ENCODE data around the gene RHOG. TPM values are rescaled to one million over a fixed set of nuclear protein-coding genes. Genes with fewer than 3 reads are reported as not detected.

RHOG gene
- total RNA-seq, 1 donor from 2014 or later: 43.8 TPM

GRCh38 chr11:3830088-3830487 is 10.7 kb downstream of the RHOG start:
- TF ChIP-seq CTCF (conservative IDR thresholded peaks at IDR 0.05; ENCODE audit: low read depth, low read length): no peak
- DNase-seq (ENCODE audit: low read depth): no peak
- H3K4me3 ChIP-seq (ENCODE audit: low read depth, low read length): no peak overlapping the region

GRCh38 chr11:3827434-3828186 is 13.1 kb downstream of the RHOG start:
- DNase-seq (ENCODE audit: low read depth): no peak
- no peak overlapping the region for H3K4me3 ChIP-seq (ENCODE audit: low read depth, low read length)
- no peak for TF ChIP-seq CTCF (conservative IDR thresholded peaks at IDR 0.05; ENCODE audit: low read depth, low read length)

GRCh38 chr11:3826721-3827120 is 14.0 kb downstream of the RHOG start:
- no peak for TF ChIP-seq CTCF (conservative IDR thresholded peaks at IDR 0.05; ENCODE audit: low read depth, low read length)
- H3K4me3 ChIP-seq (ENCODE audit: low read depth, low read length): no peak overlapping the region
- DNase-seq (ENCODE audit: low read depth): no peak

GRCh38 chr11:3825473-3826154 is 15.1 kb downstream of the RHOG start:
- no peak overlapping the region for H3K4me3 ChIP-seq (ENCODE audit: low read depth, low read length)
- TF ChIP-seq CTCF (conservative IDR thresholded peaks at IDR 0.05; ENCODE audit: low read depth, low read length): no peak
- no peak for DNase-seq (ENCODE audit: low read depth)

DNA sequence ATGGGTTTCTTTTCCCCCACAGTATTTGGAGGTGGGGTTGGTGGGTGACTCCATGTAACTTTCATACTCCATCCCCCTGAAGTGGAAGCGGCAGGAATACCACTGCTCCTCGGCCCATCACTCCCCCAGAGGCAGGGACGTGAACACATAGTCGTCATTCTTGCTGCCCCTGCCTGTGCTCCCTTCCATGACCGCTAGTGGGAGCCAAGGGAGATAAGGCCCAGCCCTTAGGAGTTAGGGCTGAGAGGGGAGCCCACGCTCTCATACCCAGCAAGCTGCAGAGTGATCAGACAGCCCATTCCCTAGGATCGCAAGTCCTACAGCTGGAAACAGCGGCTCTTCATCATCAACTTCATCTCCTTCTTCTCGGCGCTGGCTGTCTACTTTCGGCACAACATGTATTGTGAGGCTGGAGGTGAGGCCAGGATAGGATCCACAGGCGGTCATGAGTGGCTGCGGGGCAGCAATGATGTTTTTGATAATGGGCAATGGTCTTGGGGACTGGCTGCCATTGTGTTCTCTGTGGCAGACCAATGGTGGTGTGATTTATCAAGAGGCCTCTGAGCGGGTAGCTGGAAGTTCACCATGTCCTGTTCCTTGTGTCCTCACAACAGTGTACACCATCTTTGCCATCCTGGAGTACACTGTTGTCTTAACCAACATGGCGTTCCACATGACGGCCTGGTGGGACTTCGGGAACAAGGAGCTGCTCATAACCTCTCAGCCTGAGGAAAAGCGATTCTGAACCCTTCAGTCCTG is 15.9 kb downstream of the RHOG start:
- no peak overlapping the region for H3K4me3 ChIP-seq (ENCODE audit: low read depth, low read length)
- TF ChIP-seq CTCF (conservative IDR thresholded peaks at IDR 0.05; ENCODE audit: low read depth, low read length): peak; percentile 55
- DNase-seq (ENCODE audit: low read depth): no peak

- TF ChIP-seq CTCF (conservative IDR thresholded peaks at IDR 0.05; ENCODE audit: low read depth, low read length): no peak
- DNase-seq (ENCODE audit: low read depth): no peak
- H3K4me3 ChIP-seq (ENCODE audit: low read depth, low read length): no peak overlapping the region
Measured at GRCh38 chr11:3823762-3824506, 16.8 kb downstream of the RHOG start.
